Stimulated activated CD8-positive, alpha-beta memory T cell treated with anti-CD3 and anti-CD28 coated beads, Interleukin-7, amount 100 ng/mL, for 24 hours (primary cell): ENCODE data around the gene EYS.
"Not testable (repeated sequence)": the region's sequence is repeated elsewhere in the genome, so short reads cannot be mapped to it uniquely, and the experiment has no call there.

ENCODE experiments used
- DNase-seq: peaks from one replicate; pipeline ENCODE4 v3.0.0-alpha.2; 2020; ENCODE audit warnings: low read depth

The EYS gene

GRCh38 chr6:63788569-63788968, 1918.5 kb downstream of the EYS start:
- DNase-seq = no peak

GRCh38 chr6:63787021-63787420, 1920.0 kb downstream of the EYS start:
- DNase-seq = no peak

- DNase-seq = no peak
Observed at GRCh38 chr6:63785006-63785405, 1922.0 kb downstream of the EYS start.

- DNase-seq = no peak
Observed at GRCh38 chr6:63783096-63783495, 1923.9 kb downstream of the EYS start.

- DNase-seq = no peak
Observed at GRCh38 chr6:63774961-63775360, 1932.1 kb downstream of the EYS start.

- DNase-seq = no peak
Observed at GRCh38 chr6:63773200-63773599, 1933.8 kb downstream of the EYS start.

- DNase-seq = no peak
Observed at GRCh38 chr6:63765828-63766227, 1941.2 kb downstream of the EYS start.

- DNase-seq = no peak
Observed at GRCh38 chr6:63764318-63764916, 1942.6 kb downstream of the EYS start.

- DNase-seq = no peak
Observed at GRCh38 chr6:63760199-63760598, 1946.8 kb downstream of the EYS start.

GRCh38 chr6:63759605-63760105, 1947.4 kb downstream of the EYS start:
- no peak for DNase-seq

GRCh38 chr6:63757826-63758225, 1949.2 kb downstream of the EYS start:
- no peak for DNase-seq

- DNase-seq = not testable (repeated sequence)
Observed at GRCh38 chr6:63757275-63757674, 1949.8 kb downstream of the EYS start.

GRCh38 chr6:63750400-63750799, 1956.6 kb downstream of the EYS start:
- no peak for DNase-seq

- DNase-seq = no peak
Observed at GRCh38 chr6:63745784-63746183, 1961.2 kb downstream of the EYS start.

- DNase-seq = no peak
Observed at GRCh38 chr6:63744810-63745209, 1962.2 kb downstream of the EYS start.

GRCh38 chr6:63743691-63744090, 1963.3 kb downstream of the EYS start:
- DNase-seq = no peak

- DNase-seq = no peak
Observed at GRCh38 chr6:63742060-63742459, 1965.0 kb downstream of the EYS start.

GRCh38 chr6:63740709-63741108, 1966.3 kb downstream of the EYS start:
- DNase-seq = no peak

GRCh38 chr6:63739094-63739687, 1967.8 kb downstream of the EYS start:
- no peak for DNase-seq

GRCh38 chr6:63738190-63738589, 1968.8 kb downstream of the EYS start:
- not testable (repeated sequence) for DNase-seq

GRCh38 chr6:63734923-63735322, 1972.1 kb downstream of the EYS start:
- DNase-seq = no peak

GRCh38 chr6:63732336-63732735, 1974.7 kb downstream of the EYS start:
- DNase-seq = no peak

- DNase-seq = no peak
Observed at GRCh38 chr6:63731930-63732329, 1975.1 kb downstream of the EYS start.

- DNase-seq = no peak
Observed at GRCh38 chr6:63730311-63730710, 1976.7 kb downstream of the EYS start.
